ENCODE results near the gene KDM4B.

The KDM4B gene

GRCh38 chr19:4986056-4986455, 17.1 kb downstream of the KDM4B start:
- no peak for DNase-seq

DNA sequence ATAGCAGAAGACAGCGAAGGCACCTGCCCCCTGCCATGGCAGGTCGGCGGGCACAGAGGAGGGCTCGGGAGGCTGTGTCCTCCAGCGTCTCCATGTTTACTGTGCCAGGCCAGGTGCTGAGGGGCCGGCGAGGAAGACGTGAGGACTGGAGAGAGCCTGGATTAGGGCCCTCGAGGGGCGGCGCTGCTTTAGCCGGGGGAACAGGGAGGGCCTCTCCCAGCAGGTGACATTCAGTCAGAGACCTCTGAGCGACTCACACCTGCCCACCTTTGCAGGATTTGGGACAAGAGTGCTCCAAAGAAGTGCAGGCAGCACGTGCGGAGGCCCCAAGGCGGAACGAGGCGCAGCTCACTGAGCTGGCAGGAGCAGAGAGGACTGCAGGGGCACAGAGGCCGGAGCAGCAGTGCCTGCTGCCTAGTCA, 17.6 kb downstream of the KDM4B start:
- no peak for DNase-seq

DNA sequence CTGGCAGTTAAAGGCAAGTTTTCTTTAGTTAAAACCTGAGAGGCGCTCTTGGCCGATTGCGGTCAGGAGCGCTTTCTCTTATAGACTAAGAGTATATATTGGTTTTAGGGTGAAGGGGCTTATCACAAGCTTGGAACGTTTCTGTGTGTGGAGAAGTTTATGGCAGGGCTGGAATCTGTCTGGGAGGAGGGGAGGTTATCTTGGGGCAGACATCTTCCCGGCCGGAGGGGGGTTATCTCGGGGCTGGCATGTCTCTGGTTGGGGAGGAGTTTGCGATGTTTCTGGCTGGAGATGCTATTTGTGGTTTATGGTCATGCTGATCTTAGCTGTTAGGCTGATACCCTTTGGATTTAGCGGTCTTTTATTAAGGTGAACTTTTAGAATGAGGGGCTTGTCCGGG, 18.3 kb downstream of the KDM4B start:
- DNase-seq = no peak

- no peak for DNase-seq
Observed at GRCh38 chr19:4987692-4988370, 18.9 kb downstream of the KDM4B start.

DNA sequence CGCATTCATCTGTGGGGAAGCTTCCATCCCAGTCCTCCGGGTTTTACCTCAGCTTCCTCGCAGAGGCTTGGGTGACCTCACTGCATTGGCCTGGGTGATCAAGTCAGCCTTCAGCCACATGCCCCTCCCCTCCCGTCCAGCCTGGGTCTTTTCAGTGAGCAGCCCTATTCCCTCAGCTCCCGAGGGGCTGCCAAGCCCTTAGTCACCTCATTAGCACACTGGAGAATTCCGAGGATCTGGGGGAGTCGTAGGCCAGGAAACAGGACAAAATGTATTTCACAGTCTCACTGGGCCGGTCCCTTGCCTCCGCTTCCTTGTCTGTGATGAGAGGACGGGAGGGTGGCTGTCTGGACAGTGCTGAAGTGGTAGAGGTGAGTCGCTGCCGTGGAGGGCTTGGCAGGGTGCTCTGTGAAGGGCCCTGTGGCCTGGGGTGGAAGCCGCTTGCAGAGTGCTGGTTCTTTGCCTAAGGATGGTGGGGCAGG, 19.9 kb downstream of the KDM4B start:
- DNase-seq = no peak

DNA sequence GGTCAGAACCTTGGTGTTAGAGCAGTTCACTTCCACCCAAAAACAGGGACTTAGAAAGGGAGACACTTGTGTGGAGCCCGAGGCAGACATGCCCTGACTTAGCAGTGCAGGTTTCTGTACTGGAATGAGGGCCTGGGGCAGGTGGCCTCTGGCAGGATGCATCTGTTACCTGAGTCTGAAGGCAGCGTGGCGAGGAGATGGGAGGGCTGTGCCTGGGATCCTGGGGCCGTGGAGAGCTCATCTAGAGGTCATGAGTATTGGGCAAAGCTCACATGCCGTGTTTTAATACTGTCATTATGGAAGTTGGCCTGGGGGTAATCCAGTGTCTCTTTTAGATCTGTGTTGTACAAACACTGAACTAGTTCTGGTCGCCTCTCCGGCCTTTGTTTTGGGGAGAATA, 21.4 kb downstream of the KDM4B start:
- no peak for DNase-seq

DNA sequence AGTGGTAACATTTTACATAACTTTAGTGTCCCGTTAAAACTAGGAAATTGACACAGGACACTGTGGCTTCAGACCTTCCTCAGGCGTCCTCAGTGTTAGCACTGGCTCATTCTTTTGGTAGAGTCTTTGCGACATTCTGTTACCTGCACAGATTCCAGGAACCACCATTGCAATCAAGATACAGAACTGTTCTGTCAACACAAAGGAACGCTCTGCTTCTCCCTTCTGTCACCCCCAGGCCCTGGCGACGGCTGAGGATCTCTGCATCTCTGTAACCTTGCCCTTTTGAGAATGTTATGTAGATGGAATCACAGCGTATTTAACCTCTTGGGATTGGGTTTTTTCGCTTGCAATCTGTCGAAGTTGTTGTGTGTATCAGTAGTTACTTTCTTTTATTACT, 22.6 kb downstream of the KDM4B start:
- DNase-seq = no peak

DNA sequence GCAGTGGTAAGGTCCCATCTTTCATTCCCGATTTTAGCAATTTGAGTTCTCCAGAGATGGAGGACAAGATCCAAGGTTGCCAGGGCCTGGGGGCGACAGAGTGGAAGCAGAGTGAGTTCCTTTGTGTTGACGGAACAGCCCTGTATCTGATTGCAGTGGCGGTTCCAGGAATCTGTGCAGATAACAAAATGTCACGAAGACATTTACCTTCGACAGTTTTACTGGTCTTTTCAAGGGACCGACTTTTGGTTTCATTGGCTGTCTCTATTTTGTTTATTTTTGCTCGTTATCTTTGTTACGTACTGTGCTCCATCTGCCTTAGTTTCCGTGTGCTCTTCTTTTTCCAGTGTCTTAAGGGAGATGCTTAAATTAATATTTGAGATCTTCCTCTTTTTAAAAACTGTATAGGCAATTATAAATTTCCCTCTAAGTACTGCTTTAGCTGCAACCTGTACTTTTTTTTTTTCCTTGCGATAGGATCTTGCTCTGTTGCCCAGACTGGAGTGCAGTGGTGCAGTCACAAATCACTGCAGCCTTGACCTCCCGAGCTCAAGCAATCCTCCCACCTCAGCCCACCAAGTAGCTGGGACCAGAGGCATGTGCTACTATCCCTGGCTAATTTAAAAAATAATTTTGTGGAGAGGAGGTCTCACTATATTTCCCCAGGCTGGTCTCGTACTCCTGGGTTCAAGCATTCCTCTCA, 23.2 kb downstream of the KDM4B start:
- no peak for DNase-seq

DNA sequence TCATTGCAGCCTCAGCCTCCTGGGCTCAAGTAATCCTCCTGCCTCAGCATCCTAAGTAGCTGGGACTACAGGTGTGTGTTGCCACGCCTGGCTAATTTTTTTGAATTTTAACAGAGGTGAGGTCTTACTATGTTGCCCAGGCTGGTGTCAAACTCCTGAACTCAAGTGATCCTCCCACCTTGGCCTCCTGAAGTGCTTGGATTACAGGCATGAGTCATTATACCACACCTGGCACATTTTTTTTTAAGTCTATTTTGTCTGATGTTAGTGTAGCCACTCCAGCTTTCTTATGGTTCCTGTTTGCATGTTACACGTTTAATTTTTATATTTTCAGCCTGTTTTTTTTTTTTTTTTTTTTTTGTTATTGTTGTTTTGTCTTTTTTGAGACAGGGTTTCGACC, 24.8 kb downstream of the KDM4B start:
- DNase-seq = no peak

DNA sequence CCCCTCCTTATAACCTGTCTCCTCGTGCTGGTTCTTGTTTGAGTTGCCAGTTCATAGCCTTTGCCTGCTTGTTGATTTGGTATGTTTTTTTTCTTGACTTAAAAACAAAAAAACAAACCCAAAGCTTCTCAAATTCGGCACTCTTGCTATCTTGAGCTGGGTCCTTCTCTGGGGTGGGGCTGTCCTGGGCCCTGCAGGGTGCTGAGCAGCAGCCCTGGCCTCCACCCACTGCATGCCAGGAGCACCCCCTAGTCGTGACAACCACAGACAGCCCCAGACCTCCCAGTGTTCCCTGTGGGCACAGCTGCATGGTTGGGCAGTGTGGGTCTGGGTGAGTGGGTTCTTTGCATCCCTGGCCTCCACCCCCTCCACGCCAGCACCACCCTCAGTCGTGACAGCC, 27.8 kb downstream of the KDM4B start:
- DNase-seq = no peak

DNA sequence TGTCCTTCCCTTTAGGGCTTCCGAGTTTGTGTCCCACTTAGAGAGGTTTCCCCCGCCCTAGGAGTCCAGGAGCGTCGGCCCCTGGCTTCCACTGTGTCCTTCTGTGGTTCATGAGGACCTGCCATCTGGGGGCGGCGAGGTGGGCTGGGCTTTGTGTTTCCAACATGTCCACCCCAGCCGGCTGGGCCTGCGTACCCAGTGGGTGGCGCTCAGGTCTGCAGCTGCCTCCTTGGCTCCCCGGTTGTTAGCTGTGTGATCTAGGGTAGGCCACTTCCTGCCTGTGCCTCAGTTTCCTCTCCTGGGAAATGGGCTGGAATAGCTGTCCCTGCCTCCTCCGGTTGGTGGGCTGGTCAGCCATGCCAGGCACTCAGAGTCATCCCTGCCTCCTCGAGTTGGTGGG, 28.4 kb downstream of the KDM4B start:
- no peak for DNase-seq

DNA sequence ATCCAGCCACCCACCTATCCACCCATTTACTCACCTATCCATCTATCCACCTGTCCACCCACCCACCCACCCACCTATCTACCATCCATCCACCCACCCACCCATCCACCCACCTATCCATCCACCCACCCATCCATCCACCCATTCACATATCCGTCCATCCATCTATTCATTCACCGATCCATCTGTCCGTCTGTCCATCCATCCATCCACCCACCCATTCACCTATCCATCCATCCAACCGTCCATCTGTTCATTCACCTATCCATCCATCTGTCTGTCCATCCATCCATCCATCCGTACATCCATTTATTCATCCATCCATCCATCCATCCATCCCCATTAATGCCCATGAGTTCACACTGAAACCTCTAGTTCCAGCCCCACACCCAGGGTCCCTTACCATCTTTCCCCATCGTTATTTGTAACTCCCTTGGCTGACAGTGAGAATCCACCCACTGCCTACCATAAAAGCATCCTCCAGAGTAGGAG, 31.3 kb downstream of the KDM4B start:
- no peak for DNase-seq

DNA sequence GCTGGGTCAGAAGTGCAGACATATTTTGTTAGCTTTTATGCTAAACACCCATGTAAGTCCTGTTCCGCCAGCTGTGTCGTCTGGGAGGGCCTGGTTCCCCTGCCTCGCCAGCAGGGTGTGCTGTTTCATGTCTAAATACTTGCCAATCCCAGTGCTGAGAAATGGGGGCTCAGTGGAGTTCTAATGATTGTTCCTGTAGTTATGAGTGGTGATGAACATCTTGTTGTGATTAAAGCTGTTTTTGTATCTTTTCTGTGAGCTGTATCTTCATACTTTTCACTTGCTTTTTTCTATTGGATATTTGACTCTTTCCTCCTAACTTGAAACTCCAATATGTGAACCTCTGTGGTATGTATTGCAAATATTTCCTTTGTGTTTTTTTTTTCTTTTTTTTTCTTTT, 32.7 kb downstream of the KDM4B start:
- no peak for DNase-seq

- no peak for DNase-seq
Observed at GRCh38 chr19:5002143-5002542, 33.2 kb downstream of the KDM4B start.

DNA sequence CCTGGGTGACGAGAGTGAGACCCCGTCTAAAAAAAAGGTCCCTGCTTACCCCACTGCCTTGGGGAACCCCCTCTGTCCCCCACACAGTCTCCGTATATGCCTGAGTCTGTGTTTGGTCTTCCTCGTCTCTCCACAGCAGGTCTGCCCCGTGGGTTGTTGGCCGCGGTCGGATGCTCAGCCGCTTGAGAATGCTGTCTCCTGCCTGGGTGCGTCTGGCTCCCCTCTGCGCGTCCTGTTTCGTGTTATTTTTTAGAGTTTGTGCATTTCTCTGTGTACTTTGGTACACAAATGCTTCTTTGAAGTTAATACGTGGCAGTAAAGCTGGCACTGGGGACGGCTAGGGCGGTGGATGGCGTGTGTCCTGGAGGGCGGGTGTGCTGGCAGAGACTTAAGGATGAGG, 34.9 kb downstream of the KDM4B start:
- no peak for DNase-seq

DNA sequence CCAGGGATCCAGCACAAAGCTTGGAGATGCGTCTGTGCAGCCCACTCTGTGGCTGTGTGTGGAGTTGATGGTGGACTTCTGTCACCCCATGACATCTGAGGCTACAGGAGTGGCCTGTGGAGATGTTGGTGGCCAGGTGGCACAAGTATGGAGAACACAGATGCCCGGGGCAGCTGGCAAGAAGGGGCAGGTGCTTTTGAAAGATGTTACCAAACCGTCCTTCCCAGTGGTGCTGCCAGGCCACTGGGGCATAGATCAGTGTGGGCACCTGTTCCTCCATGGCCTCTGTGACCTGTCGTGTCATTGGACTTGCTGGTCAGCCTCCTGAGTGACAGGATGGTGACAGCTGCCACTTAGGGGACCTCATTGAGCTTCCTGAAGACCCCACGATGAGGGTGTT, 36.2 kb downstream of the KDM4B start:
- no peak for DNase-seq

DNA sequence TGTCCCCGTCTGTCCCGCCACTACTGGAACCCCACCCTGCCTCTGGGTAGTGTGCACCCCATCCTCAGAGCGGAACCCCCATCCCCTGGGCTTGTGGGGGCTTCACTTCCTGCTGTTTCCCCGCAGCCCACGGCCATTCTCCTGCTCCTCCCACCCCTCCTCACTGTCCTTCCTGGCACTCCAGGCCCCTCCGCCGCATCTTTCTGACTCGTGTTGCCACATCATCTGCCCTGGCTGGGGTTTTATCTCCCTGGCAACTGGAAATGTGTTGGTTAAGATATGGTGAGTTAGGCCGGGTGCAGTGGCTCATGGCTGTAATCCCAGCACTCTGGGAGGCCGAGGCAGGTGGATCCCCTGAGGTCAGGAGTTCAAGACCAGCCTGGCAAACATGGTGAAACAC, 37.3 kb downstream of the KDM4B start:
- no peak for DNase-seq

- DNase-seq = no peak
Observed at GRCh38 chr19:5006821-5007220, 37.9 kb downstream of the KDM4B start.

DNA sequence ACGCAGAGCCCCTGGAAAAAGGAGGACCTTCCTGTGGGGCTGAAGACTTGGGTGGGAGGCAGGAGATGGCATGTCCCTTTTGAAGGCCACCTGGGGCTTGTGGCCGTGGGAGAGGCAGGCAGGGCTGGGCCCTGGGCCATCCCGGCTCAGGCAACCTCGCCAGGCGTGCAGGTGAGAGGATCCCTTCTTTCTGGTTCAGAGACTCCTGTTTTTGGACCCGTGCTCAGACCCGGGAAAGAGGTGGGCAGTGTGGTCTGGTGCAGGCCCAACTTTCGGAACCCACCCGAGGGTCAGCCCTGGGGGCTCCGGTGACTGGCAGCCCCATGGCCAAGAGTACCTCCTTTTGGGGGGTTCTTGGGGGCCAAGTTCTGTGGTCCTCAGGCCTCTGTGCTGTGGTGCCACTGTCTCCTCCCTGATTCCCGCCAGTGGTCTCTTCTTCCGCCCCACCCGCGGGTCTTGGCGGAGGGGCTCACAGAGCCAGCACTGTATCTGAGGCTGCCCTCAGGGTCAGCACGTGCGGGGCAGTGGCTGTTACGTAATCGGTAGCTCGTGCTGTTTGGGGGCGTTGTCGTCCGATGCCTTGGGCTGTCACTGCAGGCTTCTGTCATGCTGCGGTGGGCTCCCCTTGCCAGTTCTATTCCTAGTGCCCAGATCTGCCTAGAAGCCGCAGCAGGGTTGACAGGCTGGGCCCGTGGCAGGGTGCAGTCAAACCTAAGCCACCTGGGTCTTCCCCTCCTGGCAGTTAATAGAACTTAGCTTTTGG, 42.7 kb downstream of the KDM4B start:
- DNase-seq = no peak

DNA sequence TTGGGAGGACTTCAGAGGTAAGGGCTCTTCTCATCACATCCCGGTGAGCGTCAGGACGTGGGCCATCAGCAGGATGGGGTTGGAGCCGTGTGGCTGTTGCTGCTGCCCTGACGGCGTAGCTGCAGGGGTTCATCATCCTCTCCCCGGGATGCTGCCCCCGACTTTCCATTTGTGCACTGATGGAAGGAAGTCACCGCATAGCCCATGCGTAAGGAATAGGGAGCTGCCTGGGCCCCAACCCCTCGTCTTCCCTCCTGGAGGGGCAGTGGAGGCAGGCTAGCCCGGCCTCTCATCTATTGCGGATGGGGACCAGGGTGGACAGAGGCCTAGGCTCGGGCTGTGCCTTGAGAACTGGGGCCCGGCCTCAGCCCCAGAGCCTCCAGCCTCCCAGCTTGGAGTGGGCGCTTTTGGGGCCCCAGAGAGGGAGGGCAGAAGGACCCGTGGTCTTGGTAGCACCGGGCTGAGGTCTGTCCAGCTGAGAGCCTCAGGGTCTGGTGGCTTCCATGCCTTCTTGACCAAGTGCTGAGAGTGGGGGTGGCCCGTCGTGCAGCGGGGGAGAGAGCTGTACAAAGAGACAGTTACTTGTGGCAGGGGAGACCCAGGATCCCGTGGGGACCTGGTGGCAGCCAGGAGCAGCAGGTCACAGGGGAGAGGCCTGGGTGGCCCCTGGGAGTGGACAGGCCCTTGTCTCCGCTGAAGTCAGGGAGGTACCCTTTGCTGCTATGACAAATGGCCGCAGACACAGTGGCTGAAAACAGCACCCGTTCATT, 44.0 kb downstream of the KDM4B start:
- no peak for DNase-seq

- no peak for DNase-seq
Observed at GRCh38 chr19:5013761-5014160, 44.8 kb downstream of the KDM4B start.

DNA sequence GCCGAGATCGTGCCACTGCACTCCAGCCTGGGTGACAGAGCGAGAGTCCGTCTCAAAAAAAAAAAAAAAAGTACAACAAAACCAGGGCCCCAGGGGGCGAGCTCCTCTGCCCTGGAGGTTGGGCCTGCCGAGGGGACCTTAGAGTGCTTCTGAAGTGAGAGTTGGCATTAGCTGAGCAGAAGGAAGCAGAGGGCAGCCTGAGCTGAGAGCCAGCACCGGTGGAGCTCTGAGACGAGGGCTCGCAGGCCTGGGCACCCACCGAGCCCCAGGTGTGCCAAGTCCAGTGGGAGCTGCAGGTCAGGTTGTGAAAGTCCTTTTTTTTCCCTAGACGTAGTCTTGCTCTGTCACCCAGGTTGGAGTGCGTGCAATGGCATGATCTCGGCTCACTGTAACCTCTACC, 46.0 kb downstream of the KDM4B start:
- no peak for DNase-seq

- no peak for DNase-seq
Observed at GRCh38 chr19:5016268-5016667, 47.4 kb downstream of the KDM4B start.

All from KG1 (cell line).